DOHH2 (cell line): Measurements from ENCODE around the gene SHD.

ENCODE experiments used
- H3F3A ChIP-seq: fragments of 200-600 bp; sonication (generic), shearing (Covaris generic); 2 replicates; pipeline ENCODE4 v1.6.0; 2016; ENCODE audit warnings: antibody characterized with exemption, mild to moderate bottlenecking; ENCODE audit not compliant: control insufficient read depth, insufficient read depth
- H3K27ac ChIP-seq: fragments of 200-600 bp; sonication (generic); 2 replicates; pipeline ENCODE4 v1.5.1; 2014; ENCODE audit warnings: low read depth, mild to moderate bottlenecking, low read length, moderate library complexity
- H3K27me3 ChIP-seq: fragments of 200-600 bp; sonication (generic); 2 replicates; pipeline ENCODE4 v1.6.1; 2014; ENCODE audit warnings: mild to moderate bottlenecking, low read length, mixed read lengths; ENCODE audit not compliant: control insufficient read depth
- H3K36me3 ChIP-seq: fragments of 200-600 bp; sonication (generic); 2 replicates; pipeline ENCODE4 v1.6.1; 2014; ENCODE audit warnings: mild to moderate bottlenecking, low read length, moderate library complexity, mixed read lengths; ENCODE audit not compliant: control insufficient read depth
- H3K4me1 ChIP-seq: fragments of 200-600 bp; sonication (generic); 2 replicates; pipeline ENCODE4 v1.6.1; 2014; ENCODE audit warnings: mild to moderate bottlenecking, low read length, mixed read lengths; ENCODE audit not compliant: control insufficient read depth
- H3K4me2 ChIP-seq: fragments of 200-600 bp; sonication (generic); 2 replicates; pipeline ENCODE4 v1.6.0; 2014; ENCODE audit warnings: mild to moderate bottlenecking, low read length, moderate library complexity
- H3K4me3 ChIP-seq: fragments of 200-600 bp; sonication (generic); 2 replicates; pipeline ENCODE4 v1.5.1; 2014; ENCODE audit warnings: mild to moderate bottlenecking, low read length, mixed read lengths
- H3K79me2 ChIP-seq: fragments of 200-600 bp; sonication (generic); 2 replicates; pipeline ENCODE4 v1.6.1; 2014; ENCODE audit warnings: mild to moderate bottlenecking, low read length, mixed read lengths; ENCODE audit not compliant: control insufficient read depth
- H3K9me2 ChIP-seq: fragments of 200-600 bp; sonication (generic); replicated peaks from 2 replicates; pipeline ENCODE4 v1.6.1; 2014; ENCODE audit warnings: mild to moderate bottlenecking, low read length, mixed read lengths; ENCODE audit not compliant: control insufficient read depth
- H3K9me3 ChIP-seq: fragments of 200-600 bp; sonication (generic); 2 replicates; pipeline ENCODE4 v1.6.1; 2014; ENCODE audit warnings: antibody characterized with exemption, low read length, mixed read lengths; ENCODE audit not compliant: control insufficient read depth, insufficient read depth
- H4K20me1 ChIP-seq: fragments of 200-600 bp; sonication (generic); 2 replicates; pipeline ENCODE4 v1.6.0; 2014; ENCODE audit warnings: low read depth, mild to moderate bottlenecking, antibody characterized with exemption, low read length, moderate library complexity; ENCODE audit not compliant: control insufficient read depth, insufficient read depth
- CTCF ChIP-seq: fragments of 200-600 bp; sonication (generic); IDR thresholded peaks from one replicate; pipeline ENCODE4 v1.5.1; 2014; ENCODE audit warnings: antibody characterized with exemption, mild to moderate bottlenecking, low read depth, low read length; ENCODE audit not compliant: poor library complexity, severe bottlenecking
- EZH2phosphoT487 ChIP-seq: fragments of 200-600 bp; sonication (generic); IDR thresholded peaks from 2 replicates; pipeline ENCODE4 v1.6.1; 2017; ENCODE audit warnings: borderline replicate concordance, mild to moderate bottlenecking, antibody characterized with exemption, low read length, moderate library complexity, mixed read lengths

Gene SHD

GRCh38 chr19:4266253-4267000, 12.6 kb upstream of the SHD start:
- Histone ChIP-seq H3K9me3 (no peaks in the 10 kb centered on the region), H3K4me2 (no peak overlapping the region), H3K79me2 (no peaks in the 10 kb centered on the region), H3F3A (no peaks in the 10 kb centered on the region; the same call in 1 of the 2 replicates), H3K27ac (no peak overlapping the region), H3K9me2 (no peaks in the 10 kb centered on the region), H4K20me1 (no peaks in the 10 kb centered on the region), H3K4me1 (no peaks in the 10 kb centered on the region), H3K27me3 (no peaks in the 10 kb centered on the region), H3K4me3 (no peak overlapping the region), H3K36me3 (peaks cover 43% of the 10 kb centered on the region)
- TF ChIP-seq CTCF (no peak), EZH2phosphoT487 (no peak)

- Histone ChIP-seq H3K27me3 (no peaks in the 10 kb centered on the region), H3K79me2 (no peaks in the 10 kb centered on the region), H3K4me2 (no peak overlapping the region), H3F3A (no peaks in the 10 kb centered on the region; the same call in 1 of the 2 replicates), H3K4me1 (no peaks in the 10 kb centered on the region), H4K20me1 (no peaks in the 10 kb centered on the region; the same call in 1 of the 2 replicates), H3K27ac (no peak overlapping the region), H3K9me2 (no peaks in the 10 kb centered on the region), H3K36me3 (peaks cover 40% of the 10 kb centered on the region), H3K4me3 (no peak overlapping the region), H3K9me3 (no peaks in the 10 kb centered on the region)
- TF ChIP-seq CTCF (peak; percentile 64), EZH2phosphoT487 (no peak)
Observed at GRCh38 chr19:4267101-4267900, 11.8 kb upstream of the SHD start.

GRCh38 chr19:4267901-4268815, 10.9 kb upstream of the SHD start:
- H3K4me1 ChIP-seq = no peaks in the 10 kb centered on the region
- H3K4me2 ChIP-seq = no peak overlapping the region
- no peak overlapping the region for H3K27ac ChIP-seq
- H3K4me3 ChIP-seq = no peak overlapping the region
- H4K20me1 ChIP-seq = no peaks in the 10 kb centered on the region; the same call in 1 of the 2 replicates
- H3K9me3 ChIP-seq = no peaks in the 10 kb centered on the region
- no peaks in the 10 kb centered on the region; the same call in 1 of the 2 replicates for H3F3A ChIP-seq
- H3K27me3 ChIP-seq = no peaks in the 10 kb centered on the region
- H3K79me2 ChIP-seq = no peaks in the 10 kb centered on the region
- H3K36me3 ChIP-seq = peaks cover 35% of the 10 kb centered on the region
- H3K9me2 ChIP-seq = no peaks in the 10 kb centered on the region
- TF ChIP-seq CTCF (no peak), EZH2phosphoT487 (no peak)
